HG02884 (cell line): ENCODE results near the gene ATG10.
"Not testable (repeated sequence)": the region's sequence is repeated elsewhere in the genome, so short reads cannot be mapped to it uniquely, and the experiment has no call there.

Experiments used
- ATAC-seq: cut with Tn5 transposase; IDR thresholded peaks from one replicate; pipeline ENCODE4 v1.9.1; 2021; ENCODE audit warnings: mild to moderate bottlenecking, moderate library complexity; ENCODE audit not compliant: unreplicated experiment

Gene ATG10

GRCh38 chr5:82045554-82046275 is 73.9 kb downstream of the ATG10 start:
- ATAC-seq = no peak

GRCh38 chr5:82046276-82046647 is 74.4 kb downstream of the ATG10 start:
- ATAC-seq = no peak

- ATAC-seq = no peak
Measured at GRCh38 chr5:82050955-82051354, 79.1 kb downstream of the ATG10 start.

- no peak for ATAC-seq
Measured at GRCh38 chr5:82054004-82054710, 82.3 kb downstream of the ATG10 start.

- no peak for ATAC-seq
Measured at GRCh38 chr5:82057051-82057450, 85.2 kb downstream of the ATG10 start.

- no peak for ATAC-seq
Measured at GRCh38 chr5:82058710-82059109, 86.9 kb downstream of the ATG10 start.

- no peak for ATAC-seq
Measured at GRCh38 chr5:82066791-82067190, 95.0 kb downstream of the ATG10 start.

- ATAC-seq = not testable (repeated sequence)
Measured at GRCh38 chr5:82068042-82068441, 96.2 kb downstream of the ATG10 start.

GRCh38 chr5:82068723-82069122 is 96.9 kb downstream of the ATG10 start:
- ATAC-seq = no peak

GRCh38 chr5:82072138-82072537 is 100.3 kb downstream of the ATG10 start:
- no peak for ATAC-seq

- ATAC-seq = no peak
Measured at GRCh38 chr5:82073179-82073578, 101.4 kb downstream of the ATG10 start.

- ATAC-seq = no peak
Measured at GRCh38 chr5:82074950-82075349, 103.1 kb downstream of the ATG10 start.

- no peak for ATAC-seq
Measured at GRCh38 chr5:82077496-82077895, 105.7 kb downstream of the ATG10 start.

GRCh38 chr5:82091617-82092016 is 119.8 kb downstream of the ATG10 start:
- ATAC-seq = no peak

- no peak for ATAC-seq
Measured at GRCh38 chr5:82095536-82095935, 123.7 kb downstream of the ATG10 start.

- no peak for ATAC-seq
Measured at GRCh38 chr5:82096249-82096648, 124.4 kb downstream of the ATG10 start.

- ATAC-seq = peak; percentile 97
Measured at GRCh38 chr5:82100303-82101077, 128.7 kb downstream of the ATG10 start.

- ATAC-seq = no peak
Measured at GRCh38 chr5:82104872-82105271, 133.0 kb downstream of the ATG10 start.

- no peak for ATAC-seq
Measured at GRCh38 chr5:82105457-82105856, 133.6 kb downstream of the ATG10 start.

GRCh38 chr5:82106207-82106606 is 134.4 kb downstream of the ATG10 start:
- ATAC-seq = no peak

- ATAC-seq = no peak
Measured at GRCh38 chr5:82106756-82107155, 134.9 kb downstream of the ATG10 start.

- ATAC-seq = no peak
Measured at GRCh38 chr5:82107267-82107666, 135.4 kb downstream of the ATG10 start.
